HPDE6-E6E7 (cell line): ENCODE measurements around the gene IQCK.
"Not testable (repeated sequence)": the region's sequence is repeated elsewhere in the genome, so short reads cannot be mapped to it uniquely, and the experiment has no call there.

Source experiments
- DNase-seq: peaks from one replicate; pipeline ENCODE4 v3.0.0; 2011; ENCODE audit warnings: missing footprints; ENCODE audit errors: extremely low spot score

The IQCK gene

GRCh38 chr16:19717741-19718623 lies at the start of gene IQCK, which contains the start of gene KNOP1:
Gene IQCK (plus strand): TSS chr16:19718271. CDS start chr16:19718307, 36 bp downstream.
Gene KNOP1 (minus strand): TSS chr16:19718227. CDS start chr16:19715035, 3,192 bp downstream.
- peak; percentile 76 for DNase-seq

- no peak for DNase-seq
These were observed 45.7 kb upstream of the IQCK start for GRCh38 chr16:19672378-19672777.

GRCh38 chr16:19674485-19674884 lies 43.6 kb upstream of the IQCK start:
- DNase-seq, result no peak

GRCh38 chr16:19677402-19677801 lies 40.7 kb upstream of the IQCK start:
- no peak for DNase-seq

- no peak for DNase-seq
These were observed 39.3 kb upstream of the IQCK start for GRCh38 chr16:19678804-19679203.

- not testable (repeated sequence) for DNase-seq
These were observed 38.8 kb upstream of the IQCK start for GRCh38 chr16:19679281-19679680.

- DNase-seq, result no peak
These were observed 37.2 kb upstream of the IQCK start for GRCh38 chr16:19680881-19681340.

GRCh38 chr16:19681637-19682036 lies 36.4 kb upstream of the IQCK start:
- no peak for DNase-seq

GRCh38 chr16:19683453-19684236 lies 34.4 kb upstream of the IQCK start:
- no peak for DNase-seq

GRCh38 chr16:19685176-19685575 lies 32.9 kb upstream of the IQCK start:
- no peak for DNase-seq

GRCh38 chr16:19687279-19687678 lies 30.8 kb upstream of the IQCK start:
- no peak for DNase-seq

- DNase-seq, result no peak
These were observed 29.6 kb upstream of the IQCK start for GRCh38 chr16:19688396-19689024.

GRCh38 chr16:19689342-19689741 lies 28.7 kb upstream of the IQCK start:
- no peak for DNase-seq

- no peak for DNase-seq
These were observed 27.9 kb upstream of the IQCK start for GRCh38 chr16:19690196-19690595.

GRCh38 chr16:19691161-19691711 lies 26.8 kb upstream of the IQCK start:
- DNase-seq, result no peak

GRCh38 chr16:19694989-19695388 lies 23.1 kb upstream of the IQCK start:
- DNase-seq, result no peak

GRCh38 chr16:19696328-19696727 lies 21.7 kb upstream of the IQCK start:
- DNase-seq, result peak; percentile 39

GRCh38 chr16:19696961-19697360 lies 21.1 kb upstream of the IQCK start:
- no peak for DNase-seq

- no peak for DNase-seq
These were observed 20.2 kb upstream of the IQCK start for GRCh38 chr16:19697756-19698318.

GRCh38 chr16:19698480-19699465 lies 19.3 kb upstream of the IQCK start:
- DNase-seq, result no peak
